Activated T-helper 1 cell treated with Interleukin-2 at 50 U/mL for 16 hours (primary cell): Measurements from ENCODE around the gene RAD51B.
"Not testable (repeated sequence)": the region's sequence is repeated elsewhere in the genome, so short reads cannot be mapped to it uniquely, and the experiment has no call there.

Experiments
- DNase-seq: peaks from one replicate; pipeline ENCODE4 v3.0.0-alpha.2; 2020; ENCODE audit warnings: low read depth

RAD51B gene

DNA sequence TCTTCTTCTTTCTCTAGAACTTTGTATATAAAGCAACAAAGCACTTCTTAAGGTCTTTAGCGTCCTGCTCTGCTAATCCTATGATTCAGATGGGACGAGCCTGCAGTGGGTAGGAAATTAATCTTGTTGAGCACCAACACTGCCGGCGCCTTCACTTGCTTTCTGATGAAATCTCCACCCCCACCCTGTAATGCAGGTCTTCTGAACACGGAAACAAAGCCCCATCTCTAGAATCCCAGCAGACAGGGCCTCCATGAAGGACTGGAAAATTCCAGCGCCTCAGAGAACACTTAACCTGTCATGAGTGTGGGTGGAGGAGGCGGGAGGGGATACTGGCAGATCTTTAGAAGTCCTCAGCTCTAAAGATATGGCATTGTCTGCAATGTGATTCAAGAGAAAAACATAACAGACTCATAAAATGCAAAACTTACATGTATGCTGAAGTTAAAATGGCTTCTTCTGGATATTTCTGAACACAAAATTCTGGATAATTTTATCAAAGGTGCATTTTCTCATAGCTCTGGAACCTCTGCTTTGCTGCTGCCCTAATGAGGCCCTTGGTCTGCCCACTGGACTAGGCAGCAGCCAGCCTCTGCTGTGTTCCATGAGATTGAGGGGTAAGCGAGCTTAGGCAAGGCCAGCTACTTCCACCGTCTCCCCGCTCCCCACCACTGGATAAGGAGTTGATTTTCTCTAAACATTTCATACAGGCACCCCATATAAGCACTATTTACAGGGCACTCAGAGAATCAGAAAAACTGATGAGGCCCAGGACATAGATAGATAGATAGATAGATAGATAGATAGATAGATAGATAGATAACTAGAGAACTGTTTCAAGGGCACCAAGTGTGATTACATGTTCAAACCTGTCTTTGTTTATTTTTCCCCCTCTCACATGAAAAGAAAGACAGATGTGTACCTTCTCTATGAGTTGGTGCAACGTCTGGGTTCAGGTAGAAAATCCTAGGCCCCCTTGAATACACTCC lies 930.2 kb downstream of the RAD51B start:
- no peak for DNase-seq

DNA sequence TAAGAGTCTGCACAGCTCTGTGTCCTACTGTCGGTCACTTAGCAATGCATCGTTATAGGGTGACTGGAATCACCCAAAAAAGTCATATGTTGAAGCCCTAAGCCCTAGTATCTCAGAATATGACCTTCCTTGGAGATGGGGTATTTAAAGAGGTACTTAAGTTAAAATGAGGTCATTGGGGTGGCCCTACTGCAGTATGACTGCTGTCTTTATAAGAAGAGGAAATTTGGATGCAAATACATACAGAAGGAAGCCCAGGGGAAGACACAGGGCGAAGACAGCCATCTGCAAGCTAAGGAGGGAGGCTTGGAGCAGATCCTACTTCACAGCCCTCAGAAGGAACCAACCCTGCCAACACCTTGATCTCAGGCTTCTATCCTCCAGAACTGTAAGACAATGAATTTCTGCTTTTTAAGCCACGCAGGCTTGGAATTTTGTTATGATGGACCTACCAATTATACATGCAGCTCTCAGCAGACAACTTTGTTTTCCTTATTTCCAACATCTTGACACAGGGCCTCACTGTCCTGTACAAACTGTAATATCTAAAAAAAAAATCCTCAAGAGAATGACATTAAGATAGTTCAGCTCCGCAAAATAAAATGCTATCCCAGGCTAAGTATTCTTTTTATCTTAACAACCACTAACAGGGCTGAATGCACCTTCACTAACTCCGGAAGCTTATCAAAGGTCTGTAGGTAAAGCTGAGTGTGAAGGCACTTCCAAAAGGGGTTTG lies 932.9 kb downstream of the RAD51B start:
- no peak for DNase-seq

- no peak for DNase-seq
Observed at GRCh38 chr14:68753690-68754089, 934.1 kb downstream of the RAD51B start.

GRCh38 chr14:68755016-68755353 lies 935.4 kb downstream of the RAD51B start:
- DNase-seq, result no peak

DNA sequence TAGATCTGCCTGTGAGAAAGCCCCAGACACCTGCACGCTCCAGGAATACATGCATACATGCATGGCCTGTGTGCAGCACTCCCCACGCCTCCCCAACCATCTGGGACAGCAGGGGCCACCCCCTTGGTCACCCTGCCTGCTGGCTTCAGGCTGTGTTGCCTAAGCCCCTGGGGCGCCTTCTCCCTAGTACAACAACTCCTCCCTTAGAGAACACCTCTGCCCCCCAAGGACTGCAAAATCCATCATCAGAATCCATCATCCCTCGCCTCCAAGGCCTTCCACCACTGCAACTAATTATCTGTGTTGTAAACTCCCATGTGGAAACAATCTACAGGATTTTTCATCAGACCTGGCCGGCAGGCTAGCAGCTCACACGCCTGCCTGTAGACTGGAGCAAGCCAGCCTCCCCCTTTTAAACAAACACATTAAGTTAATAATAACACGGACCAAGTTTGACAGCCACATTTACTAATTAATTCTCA lies 936.5 kb downstream of the RAD51B start:
- DNase-seq, result no peak

DNA sequence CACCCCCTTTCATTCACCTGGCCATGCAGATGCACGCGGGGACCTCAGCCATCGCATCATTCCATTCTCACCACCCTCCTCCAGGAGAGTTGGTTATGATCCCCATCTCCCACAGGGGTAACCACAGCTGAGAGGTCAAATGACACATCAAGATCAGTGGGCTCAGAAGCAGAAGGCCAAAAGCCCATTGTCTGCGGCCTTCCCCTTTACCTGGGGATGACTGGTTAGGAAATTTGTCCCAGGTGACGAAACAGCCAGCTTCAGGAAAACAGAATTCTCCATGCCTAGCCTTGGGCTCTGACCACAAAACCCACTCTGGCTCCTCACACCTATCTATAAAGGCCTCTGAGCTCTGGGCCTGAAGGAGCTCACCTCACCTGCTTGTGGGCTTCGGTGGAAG lies 937.2 kb downstream of the RAD51B start:
- no peak for DNase-seq

GRCh38 chr14:68757618-68758081 lies 938.1 kb downstream of the RAD51B start:
- DNase-seq, result no peak

GRCh38 chr14:68758301-68758700 lies 938.7 kb downstream of the RAD51B start:
- DNase-seq, result no peak

DNA sequence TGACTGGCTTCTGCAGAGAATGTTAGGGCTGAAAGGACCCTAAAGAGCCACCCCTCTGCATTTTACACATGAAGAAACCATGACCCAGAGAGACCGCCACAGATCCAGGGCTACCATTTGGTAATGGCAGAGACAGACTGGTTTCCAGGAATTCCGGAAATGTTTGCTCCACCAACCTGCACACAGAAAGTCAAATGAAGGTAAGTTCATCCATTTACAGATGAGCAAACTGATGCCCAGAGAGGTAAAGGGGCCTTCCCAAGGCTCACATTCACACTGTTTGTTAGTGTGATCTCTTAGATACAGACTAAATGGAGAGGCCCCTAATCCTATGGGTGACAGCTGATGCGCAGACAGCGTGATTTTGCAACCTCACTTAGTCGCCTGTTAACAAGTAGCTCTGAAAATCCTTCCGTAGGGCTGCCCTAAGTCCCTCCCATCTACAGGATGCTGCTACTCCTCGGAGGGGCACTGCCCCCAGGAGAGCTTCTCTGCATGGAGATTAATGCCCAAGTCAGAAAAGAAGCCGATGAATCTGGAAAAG lies 939.5 kb downstream of the RAD51B start:
- no peak for DNase-seq

DNA sequence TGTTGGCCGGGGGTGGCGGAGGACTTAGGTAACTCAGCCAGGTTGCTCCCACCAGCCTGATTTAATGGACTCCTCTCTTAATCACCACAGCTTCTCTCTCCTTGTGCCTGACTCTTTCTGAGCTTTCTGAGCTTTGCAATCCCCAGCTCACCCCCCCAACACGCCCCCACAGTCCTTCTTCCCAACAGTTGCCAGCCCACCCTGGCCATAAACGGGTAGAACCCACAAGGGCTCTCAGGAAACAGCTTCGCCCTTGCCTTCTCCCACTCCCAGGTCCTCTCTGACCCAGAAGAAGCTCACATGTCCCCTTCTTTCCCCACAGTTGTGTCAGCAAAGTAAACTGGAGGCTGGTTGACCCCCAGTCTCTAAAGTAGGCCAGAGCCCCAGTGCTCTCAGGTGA lies 940.4 kb downstream of the RAD51B start:
- no peak for DNase-seq

GRCh38 chr14:68760761-68761160 lies 941.2 kb downstream of the RAD51B start:
- no peak for DNase-seq

DNA sequence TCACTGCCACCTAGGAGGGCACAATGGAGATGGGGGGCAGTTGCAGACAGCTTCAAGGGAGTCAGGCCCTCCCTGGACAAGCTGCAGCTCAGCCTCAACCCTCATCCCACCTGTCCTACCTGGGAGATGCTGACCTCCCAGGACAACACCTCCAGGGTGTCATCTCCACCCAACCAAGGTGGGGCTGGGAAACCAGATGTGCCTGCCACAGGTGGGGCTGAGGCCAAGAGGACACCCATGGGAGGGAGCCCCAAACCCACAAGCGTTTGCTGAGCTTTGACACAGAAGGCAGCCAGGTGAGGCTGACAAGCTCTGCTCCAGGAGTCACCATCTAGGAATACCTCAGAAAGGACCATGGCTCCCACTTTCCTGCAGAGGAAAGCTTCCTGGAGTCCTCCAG lies 941.8 kb downstream of the RAD51B start:
- DNase-seq, result no peak

- DNase-seq, result no peak
Observed at GRCh38 chr14:68762953-68763764, 943.6 kb downstream of the RAD51B start.

- not testable (repeated sequence) for DNase-seq
Observed at GRCh38 chr14:68763843-68764242, 944.3 kb downstream of the RAD51B start.

DNA sequence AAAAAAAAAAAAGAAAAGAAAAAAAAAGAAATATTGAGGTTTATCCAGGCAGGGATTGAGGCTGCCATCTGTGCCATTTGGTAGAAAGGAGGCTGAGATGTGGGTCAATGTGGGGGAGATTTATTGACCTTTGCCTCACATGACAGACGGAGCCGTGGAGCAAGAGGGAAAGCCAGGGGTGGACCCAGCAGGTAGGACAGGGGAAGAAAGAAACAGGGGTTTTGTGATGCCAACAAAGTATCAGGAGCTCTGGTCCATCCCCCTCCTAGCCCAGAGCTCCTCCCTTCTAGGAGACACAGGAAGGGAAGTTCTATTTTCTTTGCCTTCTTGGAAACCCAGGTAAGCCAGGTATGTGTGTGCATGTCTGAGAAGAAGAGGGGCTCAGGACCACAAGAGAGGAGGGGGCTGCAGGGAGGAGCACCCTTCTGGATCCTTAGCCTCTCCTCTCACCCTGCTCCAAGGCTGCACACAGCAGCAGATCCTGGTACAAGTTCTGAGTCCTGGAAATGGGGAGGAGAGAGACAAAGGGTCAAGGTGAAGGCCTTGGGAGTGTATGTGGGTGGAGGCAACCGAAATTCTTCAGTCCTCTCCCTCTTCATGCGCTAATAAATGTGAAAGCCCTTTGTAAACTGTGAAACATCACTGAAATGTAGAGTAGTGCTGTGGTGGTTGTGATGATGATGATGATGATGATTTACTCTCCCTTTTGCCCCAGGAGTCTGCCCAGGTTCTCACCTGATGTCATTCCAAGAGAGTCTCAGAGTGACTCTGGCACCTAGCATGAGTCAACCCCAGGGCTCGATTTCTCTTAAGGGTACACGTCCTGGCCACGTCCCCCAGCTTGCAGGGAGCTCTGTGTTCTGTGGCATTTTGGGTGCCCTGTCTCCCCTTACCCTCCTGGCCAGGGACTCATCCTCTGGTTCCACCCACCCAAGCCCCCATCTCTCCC lies 947.0 kb downstream of the RAD51B start:
- no peak for DNase-seq

- DNase-seq, result no peak
Observed at GRCh38 chr14:68767248-68767645, 947.7 kb downstream of the RAD51B start.

DNA sequence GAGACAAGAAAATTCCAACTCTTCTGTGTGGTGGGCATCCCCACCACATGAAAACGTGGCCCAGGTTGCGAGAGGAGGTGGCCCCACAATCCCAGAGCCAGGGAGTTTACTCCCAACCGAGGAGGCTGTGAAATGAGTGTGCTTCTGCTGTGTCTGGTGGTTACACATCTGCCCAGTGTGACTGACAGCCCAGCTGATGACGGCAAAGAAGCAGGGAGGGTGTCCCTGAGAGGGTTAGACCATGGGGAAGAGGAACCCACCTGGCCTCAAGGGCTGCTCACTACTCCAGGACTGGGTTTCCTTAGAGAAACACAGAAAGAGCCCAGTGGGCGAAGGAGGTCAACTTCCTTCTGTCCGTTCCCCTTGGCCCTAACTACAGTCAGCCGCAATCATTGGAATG lies 948.7 kb downstream of the RAD51B start:
- DNase-seq, result no peak

DNA sequence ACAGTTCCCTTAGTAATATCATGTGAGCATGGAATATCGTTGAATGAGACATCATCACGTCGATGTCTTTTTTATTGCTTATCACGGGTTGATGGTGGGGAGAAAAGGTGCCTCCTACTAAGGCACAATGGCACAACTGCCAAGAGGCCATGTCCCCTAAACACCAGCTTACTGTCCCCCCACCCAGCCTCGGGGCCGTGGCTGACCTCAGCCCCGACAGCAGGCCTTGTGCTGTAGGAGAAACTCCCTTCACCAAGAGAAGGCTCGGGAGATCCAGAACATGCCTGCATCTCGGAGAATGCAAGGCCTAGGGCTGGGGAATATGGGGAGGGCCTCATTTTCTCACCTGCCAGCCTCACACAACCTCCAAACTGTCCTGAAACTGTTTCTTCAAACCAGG lies 950.5 kb downstream of the RAD51B start:
- no peak for DNase-seq

GRCh38 chr14:68770553-68771286 lies 951.1 kb downstream of the RAD51B start:
- no peak for DNase-seq

DNA sequence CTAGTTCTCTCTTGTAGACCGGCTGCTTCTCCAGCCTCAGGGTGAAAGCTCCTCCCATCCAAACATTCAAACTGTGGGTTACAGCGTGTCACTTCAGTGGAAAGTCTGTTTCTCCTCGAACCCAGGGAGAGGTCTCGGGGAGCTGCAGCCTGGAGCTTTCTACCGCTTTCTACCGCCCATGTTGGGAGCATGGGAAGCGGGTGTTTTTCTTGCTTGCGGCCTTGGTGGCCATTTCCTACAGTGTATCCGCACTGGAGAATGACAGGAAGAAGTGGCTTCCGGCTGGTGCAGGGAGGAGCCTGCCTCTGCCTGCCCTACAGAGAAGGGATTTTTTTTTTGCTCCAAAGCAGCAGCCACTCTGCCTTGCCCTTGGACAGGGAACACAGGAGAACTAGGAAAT lies 952.1 kb downstream of the RAD51B start:
- DNase-seq, result no peak
